Tibial nerve (tissue), 4 donors: Measurements from ENCODE around the gene PCBP4. TPM values are rescaled to one million over a fixed set of nuclear protein-coding genes. Genes with fewer than 3 reads are reported as not detected.
"Not testable (repeated sequence)": the region's sequence is repeated elsewhere in the genome, so short reads cannot be mapped to it uniquely, and the experiment has no call there.

Experiments used
- DNase-seq, 2 donors: peaks; one replicate each; pipeline ENCODE4 v3.0.0-alpha.2; 2019; ENCODE audit warnings: low spot score in 2 of 2
- H3K27ac ChIP-seq, 4 donors: fragments of 200-600 bp; sonication (generic) in 3 of 4; one replicate each; pipeline ENCODE4 v1.5.1; 2017 to 2019; ENCODE audit warnings: mild to moderate bottlenecking in 1 of 4
- H3K27me3 ChIP-seq, 2 donors: fragments of 200-600 bp; sonication (generic) in 1 of 2; one replicate each; pipeline versions ENCODE4 v1.5.1 to v1.6.0; 2017 to 2019
- H3K36me3 ChIP-seq, 3 donors: fragments of 200-600 bp; sonication (generic); one replicate each; pipeline ENCODE4 v1.5.1; 2018 to 2019
- H3K4me1 ChIP-seq, 4 donors: fragments of 200-600 bp; sonication (generic) in 3 of 4; one replicate each; pipeline ENCODE4 v1.5.1; 2017 to 2019
- H3K4me3 ChIP-seq, 4 donors: fragments of 200-600 bp; sonication (generic) in 3 of 4; one replicate each; pipeline ENCODE4 v1.5.1; 2017 to 2019; ENCODE audit warnings: mild to moderate bottlenecking in 1 of 4, moderate library complexity in 1 of 4
- H3K9me3 ChIP-seq, 4 donors: fragments of 200-600 bp; sonication (generic) in 3 of 4; one replicate each; pipeline ENCODE4 v1.5.1; 2017 to 2019
- CTCF ChIP-seq, 5 experiments: fragments of 200-600 bp in 3 of 5; fragments of 450-650 bp in 2 of 5; sonication (generic) in 3 of 5; IDR thresholded peaks; one replicate each; pipeline ENCODE4 v1.5.1; 2016 to 2019; ENCODE audit warnings: antibody characterized with exemption in 5 of 5, mild to moderate bottlenecking in 3 of 5, moderate library complexity in 2 of 5
- EP300 ChIP-seq, 2 donors: sonication (generic); formaldehyde crosslinking; IDR thresholded peaks; one replicate each; pipeline ENCODE4 v1.6.1; 2017; ENCODE audit warnings: antibody characterized with exemption in 2 of 2, mild to moderate bottlenecking in 1 of 2
- POLR2A ChIP-seq, 2 donors: fragments of 450-650 bp; IDR thresholded peaks; one replicate each; pipeline ENCODE4 v1.6.1; 2017; ENCODE audit warnings: antibody characterized with exemption in 2 of 2, mild to moderate bottlenecking in 2 of 2, moderate library complexity in 2 of 2
- WGBS, 2 donors: methylation state at CpG; one replicate each; pipeline ENCODE4 v1.1.5; 2018; 5-methylcytosine and 5-hydroxymethylcytosine counted together
- total RNA-seq, 4 donors: library from RNA; depleted of rRNA; stranded (reverse); fragments of >200 nt; gene quantifications; one replicate each; pipeline ENCODE4 v1.1.0, GENCODE V29; 2016

PCBP4 gene
- total RNA-seq, 4 donors from 2014 or later: 838 to 1,216 (median 1,000) TPM

GRCh38 chr3:51994530-51994929 lies 27.3 kb upstream of the PCBP4 start:
- WGBS, 2 donors: 54 to 64% methylated on average over 2 of the region's 2 CpGs
- no peaks in the 10 kb centered on the region for H3K27me3 ChIP-seq
- peaks cover 0 to 46% (median 18%) of the 10 kb centered on the region in 4 donors for H3K4me1 ChIP-seq
- peak overlapping the region in 3 of 4 donors; percentile 69 to 91 (median 86) for H3K4me3 ChIP-seq
- no peaks in the 10 kb centered on the region for H3K9me3 ChIP-seq
- peak overlapping the region in 3 of 4 donors; percentile 82 to 94 (median 90) for H3K27ac ChIP-seq
- no peak for DNase-seq
- no peak for TF ChIP-seq EP300 (IDR thresholded peaks at IDR 0.05)
- TF ChIP-seq CTCF (IDR thresholded peaks at IDR 0.05): no peak
- TF ChIP-seq POLR2A (IDR thresholded peaks at IDR 0.05): no peak
- peaks cover 0 to 49% (median 6%) of the 10 kb centered on the region in 3 donors for H3K36me3 ChIP-seq

- WGBS, 2 donors: 67 to 77% methylated on average over 4 to 13 of the region's 13 CpGs
- peaks cover 0 to 57% (median 6%) of the 10 kb centered on the region in 3 donors for H3K36me3 ChIP-seq
- not testable (repeated sequence) for H3K27me3 ChIP-seq, H3K27ac ChIP-seq, H3K9me3 ChIP-seq, H3K4me3 ChIP-seq, DNase-seq
- H3K4me1 ChIP-seq: peaks cover 0 to 46% (median 18%) of the 10 kb centered on the region in 4 donors
These were observed 26.4 kb upstream of the PCBP4 start for GRCh38 chr3:51993657-51994056.

- no peak overlapping the region for H3K4me3 ChIP-seq
- no peak for TF ChIP-seq CTCF (IDR thresholded peaks at IDR 0.05)
- no peak for TF ChIP-seq POLR2A (IDR thresholded peaks at IDR 0.05)
- TF ChIP-seq EP300 (IDR thresholded peaks at IDR 0.05): no peak
- no peaks in the 10 kb centered on the region for H3K9me3 ChIP-seq
- no peak overlapping the region for H3K27ac ChIP-seq
- WGBS, 2 donors: 73 to 84% methylated on average over 3 of the region's 3 CpGs
- H3K4me1 ChIP-seq: peaks cover 0 to 46% (median 18%) of the 10 kb centered on the region in 4 donors
- H3K27me3 ChIP-seq: no peaks in the 10 kb centered on the region
- H3K36me3 ChIP-seq: peaks cover 0 to 66% (median 6%) of the 10 kb centered on the region in 3 donors
- DNase-seq: no peak
These were observed 24.9 kb upstream of the PCBP4 start for GRCh38 chr3:51992017-51992682.

GRCh38 chr3:51990501-51990971 lies 23.3 kb upstream of the PCBP4 start:
- Histone ChIP-seq H3K4me1 (peaks cover 0 to 42% (median 16%) of the 10 kb centered on the region in 4 donors), H3K36me3 (peaks cover 0 to 81% (median 6%) of the 10 kb centered on the region in 3 donors)
- WGBS, 2 donors: 87 to 88% methylated on average over 21 to 26 of the region's 38 CpGs
- not testable (repeated sequence) for DNase-seq, H3K4me3 ChIP-seq, H3K9me3 ChIP-seq, H3K27me3 ChIP-seq, H3K27ac ChIP-seq

- TF ChIP-seq EP300 (IDR thresholded peaks at IDR 0.05): no peak
- no peak for TF ChIP-seq POLR2A (IDR thresholded peaks at IDR 0.05)
- no peak for TF ChIP-seq CTCF (IDR thresholded peaks at IDR 0.05)
- Histone ChIP-seq H3K27me3 (no peaks in the 10 kb centered on the region), H3K4me3 (no peak overlapping the region), H3K4me1 (peaks cover 0 to 41% (median 10%) of the 10 kb centered on the region in 4 donors), H3K36me3 (peaks cover 0 to 72% (median 0%) of the 10 kb centered on the region in 3 donors), H3K9me3 (no peaks in the 10 kb centered on the region), H3K27ac (peak overlapping the region in 2 of 4 donors; percentile 0 to 11)
- 72 to 77% methylated on average over 15 of the region's 15 CpGs for WGBS, 2 donors
- DNase-seq: no peak
These were observed 21.3 kb upstream of the PCBP4 start for GRCh38 chr3:51988286-51989146.

- peaks cover 0 to 35% (median 12%) of the 10 kb centered on the region in 4 donors for H3K4me1 ChIP-seq
These were observed 20.3 kb upstream of the PCBP4 start for GRCh38 chr3:51987568-51987967.

More at GRCh38 chr3:51987568-51987967, 20.3 kb upstream of the PCBP4 start:
- H3K27ac ChIP-seq: peak overlapping the region in 1 of 4 donors; percentile 65
- no peak overlapping the region for H3K4me3 ChIP-seq
- 66 to 86% methylated on average over 7 of the region's 7 CpGs for WGBS, 2 donors
- H3K36me3 ChIP-seq: peaks cover 0 to 63% (median 0%) of the 10 kb centered on the region in 3 donors
- no peaks in the 10 kb centered on the region for H3K9me3 ChIP-seq
- DNase-seq: no peak
- no peaks in the 10 kb centered on the region for H3K27me3 ChIP-seq
- TF ChIP-seq CTCF (IDR thresholded peaks at IDR 0.05) (no peak), POLR2A (IDR thresholded peaks at IDR 0.05) (no peak), EP300 (IDR thresholded peaks at IDR 0.05) (no peak)
